ENCODE data around the gene LAMC2. TPM values are rescaled to one million over a fixed set of nuclear protein-coding genes. Genes with fewer than 3 reads are reported as not detected.
"Not testable (repeated sequence)": the region's sequence is repeated elsewhere in the genome, so short reads cannot be mapped to it uniquely, and the experiment has no call there.

The LAMC2 gene
- total RNA-seq: not detected in 2 replicates

DNA sequence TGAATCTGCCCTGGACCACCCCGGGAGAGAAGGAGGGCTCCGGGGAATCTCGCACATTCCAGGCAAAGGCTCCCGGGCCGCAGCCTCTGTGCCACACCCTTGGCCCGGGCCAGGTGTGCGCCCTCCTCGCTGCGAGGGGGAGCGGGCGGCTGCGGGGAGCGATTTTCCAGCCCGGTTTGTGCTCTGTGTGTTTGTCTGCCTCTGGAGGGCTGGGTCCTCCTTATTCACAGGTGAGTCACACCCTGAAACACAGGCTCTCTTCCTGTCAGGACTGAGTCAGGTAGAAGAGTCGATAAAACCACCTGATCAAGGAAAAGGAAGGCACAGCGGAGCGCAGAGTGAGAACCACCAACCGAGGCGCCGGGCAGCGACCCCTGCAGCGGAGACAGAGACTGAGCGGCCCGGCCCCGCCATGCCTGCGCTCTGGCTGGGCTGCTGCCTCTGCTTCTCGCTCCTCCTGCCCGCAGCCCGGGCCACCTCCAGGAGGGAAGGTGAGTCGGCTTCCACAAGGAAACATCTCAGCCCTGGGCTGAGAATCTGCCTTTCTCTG is at the start of gene LAMC2:
TSS of gene LAMC2 (plus strand) at position 324 of the 550 bp plus-strand sequence. CDS start at position 413, 89 bp downstream.
- DNase-seq (ENCODE audit: low spot score): no peak
- intact Hi-C loops (cut with micrococcal nuclease): no loop called here
- Mint-ChIP-seq H3K27me3 (ENCODE audit: low read depth) (peaks cover 39% of the 10 kb centered on the region), H3K4me1 (ENCODE audit: low read depth) (no peaks in the 10 kb centered on the region), H3K9me3 (no peaks in the 10 kb centered on the region), H3K4me3 (ENCODE audit: low read depth) (no peak within 1 kb of the TSS), H3K27ac (no peak within 1 kb of the TSS), H3K36me3 (ENCODE audit: low read depth) (no peaks in the 10 kb centered on the region)

DNA sequence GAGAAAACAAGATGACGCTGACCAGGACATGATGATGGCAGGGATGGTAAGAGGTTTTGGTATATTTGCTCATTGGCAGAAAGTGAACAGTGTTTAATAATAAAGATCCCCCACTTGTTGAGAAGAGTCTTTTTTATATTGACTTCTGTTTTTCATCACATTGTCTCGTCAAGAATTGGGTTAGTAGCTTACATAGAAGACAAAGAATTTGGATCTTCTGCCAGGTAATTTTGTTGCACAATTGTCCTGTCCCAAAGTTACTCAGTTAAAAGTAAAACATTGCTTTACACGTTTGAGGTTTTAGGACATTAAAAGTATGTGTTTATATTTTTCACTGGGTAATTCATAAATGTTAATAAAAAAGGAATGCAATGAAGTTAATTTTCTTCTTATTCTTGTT is 48.3 kb upstream of the LAMC2 start:
- intact Hi-C loops (cut with micrococcal nuclease): no loop called here
- Mint-ChIP-seq H3K9me3 (no peaks in the 10 kb centered on the region), H3K4me1 (ENCODE audit: low read depth) (no peaks in the 10 kb centered on the region), H3K27ac (no peak overlapping the region), H3K27me3 (ENCODE audit: low read depth) (peaks cover 14% of the 10 kb centered on the region), H3K4me3 (ENCODE audit: low read depth) (no peak overlapping the region), H3K36me3 (ENCODE audit: low read depth) (no peaks in the 10 kb centered on the region)
- DNase-seq (ENCODE audit: low spot score): no peak

DNA sequence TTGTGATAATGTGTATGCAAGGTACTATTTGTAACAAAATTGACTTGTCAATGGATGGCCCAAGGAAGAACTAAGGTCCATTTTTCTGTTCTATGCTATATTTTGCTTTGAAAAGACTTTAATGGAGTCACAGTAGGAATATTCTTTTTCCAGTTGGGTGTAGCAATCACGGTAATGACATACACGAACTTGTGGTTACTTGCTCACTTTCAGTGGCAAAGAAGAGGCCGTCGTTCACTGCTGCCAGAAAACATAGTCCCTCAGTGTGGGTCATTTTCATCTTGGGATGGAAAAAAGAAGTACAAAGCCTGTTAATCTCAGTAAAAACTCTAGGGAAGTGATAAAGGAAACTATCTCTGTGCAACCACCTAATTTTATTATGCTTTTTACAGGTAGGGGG is 47.8 kb upstream of the LAMC2 start:
- Mint-ChIP-seq H3K9me3 (no peaks in the 10 kb centered on the region), H3K4me3 (ENCODE audit: low read depth) (no peak overlapping the region), H3K4me1 (ENCODE audit: low read depth) (no peaks in the 10 kb centered on the region), H3K27me3 (ENCODE audit: low read depth) (peaks cover 14% of the 10 kb centered on the region), H3K27ac (no peak overlapping the region), H3K36me3 (ENCODE audit: low read depth) (no peaks in the 10 kb centered on the region)
- intact Hi-C loops (cut with micrococcal nuclease): no loop called here
- DNase-seq (ENCODE audit: low spot score): no peak

DNA sequence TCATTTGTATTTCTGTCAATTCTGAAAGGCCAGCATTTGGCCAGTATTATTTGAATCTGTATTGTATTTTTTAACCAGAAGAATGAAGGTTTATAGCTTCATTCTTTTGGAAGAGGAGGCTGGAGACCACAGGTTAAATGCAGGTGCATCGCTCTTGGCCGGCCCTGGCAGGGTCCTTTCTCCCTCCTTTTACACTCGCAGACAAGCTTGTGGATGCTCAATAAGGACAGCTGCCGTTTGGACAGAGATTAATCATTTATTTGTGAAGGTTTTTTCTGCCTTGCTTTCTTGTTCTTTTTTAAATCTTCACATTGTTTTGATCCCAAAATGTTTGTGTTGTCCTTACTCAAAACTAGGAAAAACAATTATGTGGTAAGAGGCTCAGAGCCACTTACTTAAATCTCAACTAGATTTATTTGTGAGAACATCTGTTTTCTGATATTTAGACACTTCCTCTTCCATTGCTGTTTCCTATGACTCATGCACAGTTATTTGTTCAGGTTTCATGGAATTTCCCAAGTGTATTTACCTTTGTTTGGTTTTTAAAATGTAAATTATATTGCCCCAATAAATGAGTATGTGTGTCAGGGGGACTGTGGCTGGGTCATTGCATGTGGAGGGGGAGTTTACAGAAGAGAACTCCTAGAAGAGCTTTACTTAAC is 46.7 kb upstream of the LAMC2 start:
- Mint-ChIP-seq H3K27me3 (ENCODE audit: low read depth) (peaks cover 15% of the 10 kb centered on the region), H3K4me3 (ENCODE audit: low read depth) (no peak overlapping the region), H3K9me3 (no peaks in the 10 kb centered on the region), H3K4me1 (ENCODE audit: low read depth) (no peaks in the 10 kb centered on the region), H3K27ac (no peak overlapping the region), H3K36me3 (ENCODE audit: low read depth) (no peaks in the 10 kb centered on the region)
- intact Hi-C loops (cut with micrococcal nuclease): no loop called here
- no peak for DNase-seq (ENCODE audit: low spot score)

DNA sequence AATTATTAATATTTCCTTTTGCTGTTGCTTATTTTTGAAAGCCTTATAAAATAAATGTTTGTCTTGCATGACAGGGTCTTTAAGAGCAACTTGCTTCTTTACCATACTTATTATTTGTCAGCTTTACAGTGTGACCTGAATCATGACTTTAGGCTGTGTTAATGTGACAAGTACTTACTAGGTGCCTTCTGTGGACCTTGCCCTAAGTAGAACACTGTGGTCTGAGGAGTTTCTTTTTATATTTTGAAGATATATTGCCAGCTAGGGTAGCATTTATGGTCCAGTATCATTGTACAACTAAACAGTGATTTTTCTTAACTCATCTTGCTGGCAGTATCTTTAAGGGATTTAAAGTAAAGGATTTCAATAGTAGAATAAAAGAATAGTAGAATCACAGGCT is 45.4 kb upstream of the LAMC2 start:
- no peak overlapping the region for H3K27ac Mint-ChIP-seq
- no peak for DNase-seq (ENCODE audit: low spot score)
- H3K36me3 Mint-ChIP-seq (ENCODE audit: low read depth): no peaks in the 10 kb centered on the region
- no peaks in the 10 kb centered on the region for H3K4me1 Mint-ChIP-seq (ENCODE audit: low read depth)
- intact Hi-C loops (cut with micrococcal nuclease): no loop called here
- no peaks in the 10 kb centered on the region for H3K9me3 Mint-ChIP-seq
- H3K27me3 Mint-ChIP-seq (ENCODE audit: low read depth): peaks cover 15% of the 10 kb centered on the region
- no peak overlapping the region for H3K4me3 Mint-ChIP-seq (ENCODE audit: low read depth)

DNA sequence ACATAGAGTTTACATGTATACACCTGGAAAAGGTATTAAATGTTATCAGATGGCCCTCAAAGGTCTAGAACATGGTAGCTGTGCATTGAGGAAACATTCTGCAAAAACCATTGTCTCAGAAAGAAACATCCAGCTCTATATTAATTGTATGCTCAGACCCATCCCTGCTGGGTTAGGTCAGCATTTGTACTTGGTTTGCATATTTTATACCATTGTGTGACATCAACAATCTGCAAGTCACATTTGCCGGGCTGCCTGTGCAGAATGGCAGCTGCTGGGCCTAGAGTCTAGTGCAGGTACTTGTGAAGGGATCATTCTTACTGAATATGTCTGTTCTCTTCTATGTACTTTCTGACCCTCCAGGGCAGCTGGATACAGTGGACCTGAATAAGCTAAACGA is 43.9 kb upstream of the LAMC2 start:
- Mint-ChIP-seq H3K4me1 (ENCODE audit: low read depth) (no peaks in the 10 kb centered on the region), H3K36me3 (ENCODE audit: low read depth) (no peaks in the 10 kb centered on the region), H3K27me3 (ENCODE audit: low read depth) (peaks cover 14% of the 10 kb centered on the region), H3K9me3 (no peaks in the 10 kb centered on the region), H3K4me3 (ENCODE audit: low read depth) (no peak overlapping the region), H3K27ac (no peak overlapping the region)
- intact Hi-C loops (cut with micrococcal nuclease): no loop called here
- DNase-seq (ENCODE audit: low spot score): no peak

DNA sequence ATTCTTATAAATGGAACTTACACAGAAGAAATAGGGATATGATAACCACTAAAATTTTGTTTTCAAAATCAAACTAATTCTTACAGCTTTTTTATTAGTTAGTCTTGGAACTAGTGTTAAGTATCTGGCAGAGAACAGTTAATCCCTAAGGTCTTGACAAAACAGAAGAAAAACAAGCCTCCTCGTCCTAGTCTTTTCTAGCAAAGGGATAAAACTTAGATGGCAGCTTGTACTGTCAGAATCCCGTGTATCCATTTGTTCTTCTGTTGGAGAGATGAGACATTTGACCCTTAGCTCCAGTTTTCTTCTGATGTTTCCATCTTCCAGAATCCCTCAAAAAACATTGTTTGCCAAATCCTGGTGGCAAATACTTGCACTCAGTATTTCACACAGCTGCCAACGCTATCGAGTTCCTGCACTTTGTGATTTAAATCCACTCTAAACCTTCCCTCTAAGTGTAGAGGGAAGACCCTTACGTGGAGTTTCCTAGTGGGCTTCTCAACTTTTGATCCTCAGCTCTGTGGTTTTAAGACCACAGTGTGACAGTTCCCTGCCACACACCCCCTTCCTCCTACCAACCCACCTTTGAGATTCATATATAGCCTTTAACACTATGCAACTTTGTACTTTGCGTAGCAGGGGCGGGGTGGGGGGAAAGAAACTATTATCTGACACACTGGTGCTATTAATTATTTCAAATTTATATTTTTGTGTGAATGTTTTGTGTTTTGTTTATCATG is 42.3 kb upstream of the LAMC2 start:
- intact Hi-C loops (cut with micrococcal nuclease): no loop called here
- no peak overlapping the region for H3K4me3 Mint-ChIP-seq (ENCODE audit: low read depth)
- no peaks in the 10 kb centered on the region for H3K9me3 Mint-ChIP-seq
- no peaks in the 10 kb centered on the region for H3K36me3 Mint-ChIP-seq (ENCODE audit: low read depth)
- no peaks in the 10 kb centered on the region for H3K4me1 Mint-ChIP-seq (ENCODE audit: low read depth)
- H3K27ac Mint-ChIP-seq: no peak overlapping the region
- no peak for DNase-seq (ENCODE audit: low spot score)
- H3K27me3 Mint-ChIP-seq (ENCODE audit: low read depth): peaks cover 14% of the 10 kb centered on the region

DNA sequence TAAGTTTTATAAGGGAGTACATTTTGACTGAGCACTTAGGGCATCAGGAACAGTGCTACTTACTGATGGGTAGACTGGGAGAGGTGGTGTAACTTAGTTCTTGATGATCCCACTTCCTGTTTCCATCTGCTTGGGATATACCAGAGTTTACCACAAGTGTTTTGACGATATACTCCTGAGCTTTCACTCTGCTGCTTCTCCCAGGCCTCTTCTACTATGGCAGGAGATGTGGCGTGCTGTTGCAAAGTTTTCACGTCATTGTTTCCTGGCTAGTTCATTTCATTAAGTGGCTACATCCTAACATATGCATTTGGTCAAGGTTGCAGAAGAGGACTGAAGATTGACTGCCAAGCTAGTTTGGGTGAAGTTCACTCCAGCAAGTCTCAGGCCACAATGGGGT is 41.3 kb upstream of the LAMC2 start:
- Mint-ChIP-seq H3K27ac (no peak overlapping the region), H3K4me1 (ENCODE audit: low read depth) (no peaks in the 10 kb centered on the region), H3K9me3 (no peaks in the 10 kb centered on the region), H3K36me3 (ENCODE audit: low read depth) (no peaks in the 10 kb centered on the region), H3K4me3 (ENCODE audit: low read depth) (no peak overlapping the region), H3K27me3 (ENCODE audit: low read depth) (peaks cover 8% of the 10 kb centered on the region)
- no peak for DNase-seq (ENCODE audit: low spot score)
- intact Hi-C loops (cut with micrococcal nuclease): no loop called here

DNA sequence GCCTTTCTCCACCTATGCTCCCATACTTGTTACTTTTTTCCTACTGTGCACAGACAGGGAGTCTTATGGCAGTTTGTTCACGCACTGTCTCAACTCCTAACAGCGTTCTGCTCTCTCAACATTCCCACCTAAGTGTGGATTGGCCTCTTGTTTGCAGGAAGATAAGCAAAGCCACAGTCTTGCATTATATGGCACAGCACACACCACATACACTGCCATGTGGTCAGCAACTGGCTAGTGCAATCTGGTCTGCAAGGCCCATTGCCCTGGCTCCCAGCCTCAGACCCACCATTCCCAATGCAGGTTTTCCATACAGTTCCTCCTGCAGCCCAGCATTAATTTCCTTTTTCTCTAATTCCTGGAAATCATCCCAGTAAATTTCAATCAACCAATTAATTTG is 38.3 kb upstream of the LAMC2 start:
- Mint-ChIP-seq H3K27ac (no peak overlapping the region), H3K4me3 (ENCODE audit: low read depth) (no peak overlapping the region), H3K36me3 (ENCODE audit: low read depth) (no peaks in the 10 kb centered on the region), H3K9me3 (no peaks in the 10 kb centered on the region), H3K27me3 (ENCODE audit: low read depth) (peaks cover 10% of the 10 kb centered on the region), H3K4me1 (ENCODE audit: low read depth) (no peaks in the 10 kb centered on the region)
- no peak for DNase-seq (ENCODE audit: low spot score)
- intact Hi-C loops (cut with micrococcal nuclease): no loop called here

DNA sequence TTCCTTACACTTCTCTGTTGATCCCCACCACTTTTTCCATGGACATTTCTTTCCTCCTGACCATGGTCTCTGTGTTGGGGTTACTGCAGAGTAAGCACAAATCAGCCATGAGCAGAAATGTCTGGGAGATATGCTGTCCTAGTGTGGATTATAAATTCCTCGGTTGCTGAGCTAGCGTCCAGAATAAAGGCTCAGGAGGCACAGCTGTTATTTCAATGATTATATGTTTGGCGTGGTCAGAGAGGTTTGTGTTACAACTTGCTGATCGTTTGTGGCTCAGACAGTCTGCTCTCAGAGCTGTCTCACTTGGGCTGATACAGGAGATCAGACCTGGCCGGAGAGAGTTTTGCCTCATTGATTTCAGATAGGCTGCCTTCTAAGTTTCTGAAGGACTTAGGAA is 37.5 kb upstream of the LAMC2 start:
- Mint-ChIP-seq H3K4me3 (ENCODE audit: low read depth) (no peak overlapping the region), H3K27me3 (ENCODE audit: low read depth) (peaks cover 12% of the 10 kb centered on the region), H3K4me1 (ENCODE audit: low read depth) (no peaks in the 10 kb centered on the region), H3K27ac (no peak overlapping the region), H3K36me3 (ENCODE audit: low read depth) (no peaks in the 10 kb centered on the region), H3K9me3 (no peaks in the 10 kb centered on the region)
- no peak for DNase-seq (ENCODE audit: low spot score)
- intact Hi-C loops (cut with micrococcal nuclease): no loop called here

DNA sequence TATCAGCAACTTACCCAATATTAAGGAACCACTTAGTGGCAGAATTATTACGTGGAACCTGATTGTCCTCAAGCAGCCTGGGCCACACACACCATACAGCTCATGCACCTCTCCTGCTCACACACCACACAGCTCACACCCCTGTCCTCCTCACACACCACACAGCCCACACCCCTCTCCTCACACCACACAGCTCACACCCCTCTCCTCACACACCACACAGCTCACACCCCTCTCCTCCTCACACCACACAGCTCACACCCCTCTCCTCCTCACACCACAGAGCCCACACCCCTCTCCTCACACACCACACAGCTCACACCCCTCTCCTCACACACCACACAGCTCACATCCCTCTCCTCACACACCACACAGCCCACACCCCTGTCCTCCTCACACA is 36.8 kb upstream of the LAMC2 start:
- peaks cover 8% of the 10 kb centered on the region for H3K27me3 Mint-ChIP-seq (ENCODE audit: low read depth)

DNA sequence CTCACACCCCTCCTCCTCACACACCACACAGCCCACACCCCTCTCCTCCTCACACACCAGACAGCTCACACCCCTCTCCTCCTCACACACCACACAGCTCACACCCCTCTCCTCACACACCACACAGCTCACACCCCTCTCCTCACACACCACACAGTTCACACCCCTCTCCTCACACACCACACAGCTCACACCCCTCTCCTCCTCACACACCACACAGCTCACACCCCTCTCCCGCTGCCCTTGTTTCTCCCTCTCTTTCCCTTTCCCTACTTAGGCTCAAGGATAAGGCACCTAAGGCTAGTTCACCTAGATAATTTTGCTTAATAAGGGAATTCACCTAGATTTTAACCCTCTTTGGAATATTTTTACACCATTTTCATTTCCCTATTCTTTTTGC is 36.0 kb upstream of the LAMC2 start:
- H3K27me3 Mint-ChIP-seq (ENCODE audit: low read depth); H3K4me1 Mint-ChIP-seq (ENCODE audit: low read depth); H3K27ac Mint-ChIP-seq; intact Hi-C loops (cut with micrococcal nuclease); H3K9me3 Mint-ChIP-seq; H3K4me3 Mint-ChIP-seq (ENCODE audit: low read depth); DNase-seq (ENCODE audit: low spot score); H3K36me3 Mint-ChIP-seq (ENCODE audit: low read depth): not testable (repeated sequence)

More for the DNA sequence above, 36.8 kb upstream of the LAMC2 start:
- Mint-ChIP-seq H3K9me3 (no peaks in the 10 kb centered on the region), H3K36me3 (ENCODE audit: low read depth) (no peaks in the 10 kb centered on the region), H3K4me1 (ENCODE audit: low read depth) (no peaks in the 10 kb centered on the region), H3K27ac (no peak overlapping the region), H3K4me3 (ENCODE audit: low read depth) (no peak overlapping the region)
- intact Hi-C loops (cut with micrococcal nuclease): no loop called here
- DNase-seq (ENCODE audit: low spot score): no peak

DNA sequence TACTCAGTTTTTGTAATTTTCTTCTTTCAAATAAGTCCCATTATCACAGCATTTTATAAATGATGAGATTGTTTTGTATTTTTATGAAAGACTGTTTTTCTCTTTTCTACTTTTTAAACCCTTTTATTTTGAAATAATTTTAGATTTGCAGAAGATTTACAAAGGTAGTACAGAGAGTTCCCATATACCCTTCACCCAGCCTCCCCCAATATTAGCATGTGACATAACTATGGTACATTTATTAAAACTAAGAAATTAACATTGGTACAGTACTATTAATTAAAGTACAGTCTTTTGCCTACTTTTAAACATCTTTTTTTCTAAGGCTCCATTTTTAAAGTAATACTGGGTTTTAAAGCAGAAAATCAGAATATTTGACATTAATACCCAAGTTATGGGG is 35.6 kb upstream of the LAMC2 start:
- Mint-ChIP-seq H3K36me3 (ENCODE audit: low read depth) (no peaks in the 10 kb centered on the region), H3K4me1 (ENCODE audit: low read depth) (no peaks in the 10 kb centered on the region), H3K9me3 (no peaks in the 10 kb centered on the region), H3K4me3 (ENCODE audit: low read depth) (no peak overlapping the region), H3K27ac (no peak overlapping the region), H3K27me3 (ENCODE audit: low read depth) (peaks cover 6% of the 10 kb centered on the region)
- intact Hi-C loops (cut with micrococcal nuclease): no loop called here
- DNase-seq (ENCODE audit: low spot score): no peak
